HCT116 (cell line): ENCODE measurements around the gene RFX2. TPM values are rescaled to one million over a fixed set of nuclear protein-coding genes. Genes with fewer than 3 reads are reported as not detected.

Experiments used
- ATAC-seq: fragments of 200-7000 bp; cut with Tn5 transposase; 2 replicates; pipeline ENCODE4 v1.9.1; 2020; ENCODE audit warnings: mild to moderate bottlenecking, moderate library complexity
- BruUV-seq: library from RNA; stranded (reverse); fragments of 400-500 nt; replicated peaks from 2 replicates; lab custom pipeline; 2021; lab: Mats Ljungman, UMichigan
- CTCF ChIA-PET: fragments of 300-600 bp; sonication (Branson Sonifier 250); formaldehyde crosslinking; loops from one replicate; lab custom pipeline; 2021; ENCODE audit warnings: antibody characterized with exemption; lab: Charles Lee
- POLR2A ChIA-PET: fragments of 300-600, 350-600 bp; sonication (Branson Sonifier 250); formaldehyde crosslinking; loops from one replicate; lab custom pipeline; 2021; ENCODE audit warnings: antibody characterized with exemption; lab: Charles Lee
- RAD21 ChIA-PET, 2 experiments: fragments of 300-600 bp; sonication (Branson Sonifier 250); formaldehyde crosslinking; loops; one replicate each; lab custom pipeline; 2023; ENCODE audit warnings: low total read pairs in 2 of 2; ENCODE audit not compliant: uncharacterized antibody in 2 of 2, unreplicated experiment in 2 of 2, low non-redundant PET in 1 of 2; lab: Charles Lee
- DNase-seq: peaks from one replicate; pipeline ENCODE4 v3.0.0-alpha.2; 2010; ENCODE audit warnings: low read depth, low spot score
- H2AFZ ChIP-seq: fragments of 200-600 bp; shearing (Covaris generic), sonication (generic); 2 replicates; pipeline ENCODE4 v1.6.1; 2017; ENCODE audit warnings: low read depth, mixed run types, mixed read lengths, antibody characterized with exemption, low read length; ENCODE audit not compliant: poor library complexity, severe bottlenecking
- H3K27ac ChIP-seq: 2 replicates; pipeline ENCODE4 v1.5.1; 2012; ENCODE audit warnings: low read depth, low read length
- H3K27me3 ChIP-seq: fragments of 200-600 bp; sonication (generic); 2 replicates; pipeline ENCODE4 v1.6.1; 2016; ENCODE audit warnings: mixed run types, low read length, mixed read lengths; ENCODE audit not compliant: insufficient read depth
- H3K36me3 ChIP-seq, 2 experiments: fragments of 200-500 bp in 1 of 2; fragments of 200-600 bp in 1 of 2; sonication (Bioruptor generic) in 1 of 2; sonication (generic) in 1 of 2; 2 replicates each; pipeline versions ENCODE4 v1.5.1 to v1.6.1; 2014 to 2016; ENCODE audit warnings: low read length in 2 of 2, inconsistent platforms in 1 of 2, mixed read lengths in 1 of 2, mixed run types in 1 of 2; ENCODE audit not compliant: insufficient read depth in 2 of 2, control insufficient read depth in 1 of 2
- H3K4me1 ChIP-seq, 2 experiments: fragments of 200-600 bp in 1 of 2; sonication (generic) in 1 of 2; 2 replicates each; pipeline versions ENCODE4 v1.5.1 to v1.6.1; 2012 to 2017; ENCODE audit warnings: low read length in 2 of 2, inconsistent platforms in 1 of 2, mild to moderate bottlenecking in 1 of 2, mixed read lengths in 1 of 2, mixed run types in 1 of 2, moderate library complexity in 1 of 2; ENCODE audit not compliant: insufficient read depth in 2 of 2, control insufficient read depth in 1 of 2
- H3K4me2 ChIP-seq: fragments of 200-600 bp; sonication (generic); 2 replicates; pipeline ENCODE4 v1.6.1; 2017; ENCODE audit warnings: mixed run types, low read length, mixed read lengths
- H3K4me3 ChIP-seq, 2 experiments: fragments of 200-600 bp in 1 of 2; sonication (generic) in 1 of 2; replicated peaks in 1 of 2; 2 replicates each; pipeline ENCODE4 v1.5.1; 2011 to 2016; ENCODE audit warnings: low read length in 2 of 2, control low read depth in 1 of 2, low read depth in 1 of 2, mild to moderate bottlenecking in 1 of 2, mixed read lengths in 1 of 2, mixed run types in 1 of 2
- H3K79me2 ChIP-seq: fragments of 200-600 bp; sonication (generic); 2 replicates; pipeline ENCODE4 v1.6.1; 2017; ENCODE audit warnings: mild to moderate bottlenecking, mixed run types, low read length, moderate library complexity, mixed read lengths; ENCODE audit not compliant: insufficient read depth
- H3K9ac ChIP-seq: fragments of 200-600 bp; sonication (generic); 2 replicates; pipeline ENCODE4 v1.6.1; 2016; ENCODE audit warnings: low read length, mixed read lengths
- H3K9me2 ChIP-seq: fragments of 200-600 bp; sonication (generic), shearing (Covaris generic); 2 replicates; pipeline ENCODE4 v1.6.1; 2017; ENCODE audit warnings: mixed run types, mild to moderate bottlenecking, moderate library complexity; ENCODE audit not compliant: insufficient read depth
- H3K9me3 ChIP-seq, 2 experiments: fragments of 200-500 bp in 1 of 2; fragments of 200-600 bp in 1 of 2; sonication (Bioruptor generic) in 1 of 2; sonication (generic) in 1 of 2; 2 replicates each; pipeline ENCODE4 v1.6.1; 2014 to 2017; ENCODE audit warnings: low read length in 2 of 2, mixed read lengths in 2 of 2, inconsistent platforms in 1 of 2, low read depth in 1 of 2, mild to moderate bottlenecking in 1 of 2, mixed run types in 1 of 2, moderate library complexity in 1 of 2; ENCODE audit not compliant: control insufficient read depth in 1 of 2, insufficient read depth in 1 of 2
- H4K20me1 ChIP-seq: fragments of 200-600 bp; sonication (generic), shearing (Covaris generic); 2 replicates; pipeline ENCODE4 v1.6.1; 2017; ENCODE audit warnings: mixed run types, mild to moderate bottlenecking, moderate library complexity; ENCODE audit not compliant: insufficient read depth
- CEBPB ChIP-seq: IDR thresholded peaks from 2 replicates; pipeline ENCODE4 v1.6.1; 2012; ENCODE audit warnings: low read depth
- ELF1 ChIP-seq: IDR thresholded peaks from 2 replicates; pipeline ENCODE4 v1.6.1; 2012; ENCODE audit warnings: low read depth, borderline replicate concordance
- FOSL1 ChIP-seq: IDR thresholded peaks from 2 replicates; pipeline ENCODE4 v1.6.1; 2012; ENCODE audit warnings: low read depth
- JUND ChIP-seq: IDR thresholded peaks from 2 replicates; pipeline ENCODE4 v1.6.1; 2012
- POLR2AphosphoS5 ChIP-seq: IDR thresholded peaks from 2 replicates; pipeline ENCODE4 v1.6.1; 2011; ENCODE audit warnings: mild to moderate bottlenecking, low read depth, low read length, moderate library complexity
- SIN3A ChIP-seq: IDR thresholded peaks from 2 replicates; pipeline ENCODE4 v1.6.1; 2012; ENCODE audit warnings: low read depth
- SP1 ChIP-seq: IDR thresholded peaks from 2 replicates; pipeline ENCODE4 v1.6.1; 2012; ENCODE audit warnings: low read depth
- SRF ChIP-seq: IDR thresholded peaks from 2 replicates; pipeline ENCODE4 v1.6.1; 2012; ENCODE audit warnings: low read depth
- YY1 ChIP-seq: IDR thresholded peaks from 2 replicates; pipeline ENCODE4 v1.6.1; 2011; ENCODE audit warnings: low read length, low read depth, moderate library complexity, mild to moderate bottlenecking; ENCODE audit not compliant: insufficient replicate concordance; ENCODE audit errors: extremely low read depth
- ZFX ChIP-seq: fragments of 450-650 bp; IDR thresholded peaks from 2 replicates; pipeline ENCODE4 v1.6.1; 2017
- ZNF274 ChIP-seq: fragments of 200-500 bp; sonication (Bioruptor generic); IDR thresholded peaks from 2 replicates; pipeline ENCODE4 v1.6.1; 2014; ENCODE audit warnings: mild to moderate bottlenecking, low read depth, low read length, inconsistent platforms
- intact Hi-C: fragments of 100-400 bp; cut with micrococcal nuclease; formaldehyde crosslinking; loops from 2 replicates; pipeline ENCODE4 v1.10.0; 2022
- total RNA-seq: library from RNA; stranded (reverse); gene quantifications from one replicate; pipeline ENCODE4 v1.2.1, GENCODE V29; 2021; ENCODE audit not compliant: unreplicated experiment
- TF ChIP-seq, protein P1 (sequence below): IDR thresholded peaks from 2 replicates; pipeline ENCODE4 v1.6.1; 2012
- TF ChIP-seq, protein P2 (sequence below): IDR thresholded peaks from 2 replicates; pipeline ENCODE4 v1.6.1; 2011; ENCODE audit warnings: mild to moderate bottlenecking, low read length, moderate library complexity; ENCODE audit not compliant: insufficient replicate concordance; ENCODE audit errors: extremely low read depth
- TF ChIP-seq, protein P3 (sequence below): IDR thresholded peaks from 2 replicates; pipeline ENCODE4 v1.6.1; 2012; ENCODE audit warnings: low read depth

RFX2 gene
- total RNA-seq, 1 experiment from 2014 or later: 13.7 TPM

DNA sequence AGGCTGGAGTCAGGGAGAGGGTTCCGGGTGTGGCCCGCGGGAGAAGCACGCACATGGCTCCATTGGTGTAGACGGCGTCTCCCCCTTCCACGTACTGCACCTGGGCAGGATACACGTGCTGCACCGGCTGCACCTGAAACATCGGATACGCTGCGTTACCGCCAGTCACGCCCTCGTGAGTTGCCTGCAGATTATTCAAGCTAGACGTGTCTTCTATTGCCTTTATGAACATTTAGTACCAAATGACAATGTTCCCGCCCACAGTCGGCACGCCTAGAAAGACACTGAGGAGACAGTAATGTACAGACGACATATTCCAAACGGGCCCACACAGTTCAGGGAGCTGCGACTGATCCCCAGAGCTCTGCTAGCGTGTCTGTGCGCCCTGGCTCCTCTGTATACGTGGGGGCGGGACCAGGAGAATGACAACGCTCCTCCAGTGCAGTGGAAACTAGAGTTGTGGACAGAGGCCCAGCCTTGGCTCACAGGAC, 68.3 kb downstream of the RFX2 start:
- ChIA-PET CTCF (no interaction called here), POLR2A (no interaction called here), RAD21 (interaction anchor here in 1 of 2 experiments (0.7 kb wide), 1 partner anchor 20 kb away, joined by 4 read pairs; no protein-coding TSS in a partner anchor)
- H3K4me2 ChIP-seq: no peak overlapping the region
- H3K9me3 ChIP-seq: no peaks in the 10 kb centered on the region
- no peaks in the 10 kb centered on the region for H3K4me1 ChIP-seq
- intact Hi-C loops: no loop called here
- no peaks in the 10 kb centered on the region for H3K36me3 ChIP-seq
- H2AFZ ChIP-seq: no peak overlapping the region
- no peak overlapping the region for H3K27ac ChIP-seq
- H3K79me2 ChIP-seq: no peaks in the 10 kb centered on the region
- TF ChIP-seq SIN3A: no peak
- TF ChIP-seq ZFX: no peak
- no peak for TF ChIP-seq SP1
- no peak for TF ChIP-seq YY1
- no peak for TF ChIP-seq SRF
- TF ChIP-seq, protein P1, sequence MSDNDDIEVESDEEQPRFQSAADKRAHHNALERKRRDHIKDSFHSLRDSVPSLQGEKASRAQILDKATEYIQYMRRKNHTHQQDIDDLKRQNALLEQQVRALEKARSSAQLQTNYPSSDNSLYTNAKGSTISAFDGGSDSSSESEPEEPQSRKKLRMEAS: no peak
- no peak for TF ChIP-seq POLR2AphosphoS5
- DNase-seq: no peak
- no peaks in the 10 kb centered on the region for H3K9me2 ChIP-seq
- H3K9ac ChIP-seq: no peak overlapping the region
- H3K27me3 ChIP-seq: no peaks in the 10 kb centered on the region
- BruUV-seq: no TSS peak
- no peak overlapping the region for H3K4me3 ChIP-seq
- no peak for ATAC-seq
- no peaks in the 10 kb centered on the region for H4K20me1 ChIP-seq

DNA sequence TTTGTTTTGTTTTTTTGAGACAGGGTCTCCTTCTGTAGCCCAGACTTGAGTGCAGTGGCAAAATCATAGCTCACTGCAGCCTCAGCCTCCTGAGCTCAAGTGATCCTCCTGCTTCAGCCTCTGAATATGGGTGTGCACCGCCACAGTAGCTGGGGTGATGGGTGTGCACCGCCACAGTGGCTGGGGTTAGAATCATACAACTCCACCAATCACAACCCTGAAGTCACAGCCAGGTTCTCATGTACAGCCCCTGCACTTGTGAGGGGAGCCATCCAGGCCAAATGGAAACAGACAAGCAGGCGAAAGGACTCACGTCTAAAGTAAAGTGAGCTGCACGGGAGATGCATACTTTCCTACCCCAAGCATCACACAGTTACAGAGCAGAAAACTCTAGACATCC, 69.2 kb downstream of the RFX2 start:
- RAD21 ChIA-PET: no interaction called here
- H3K27me3 ChIP-seq: no peaks in the 10 kb centered on the region
- no peak for DNase-seq
- no peak overlapping the region for H3K9ac ChIP-seq
- no peak overlapping the region for H3K4me2 ChIP-seq
- H3K4me3 ChIP-seq: no peak overlapping the region
- no peak overlapping the region for H2AFZ ChIP-seq
- CTCF ChIA-PET: interaction anchor here (1.2 kb wide), 1 partner anchor 237 kb away, joined by 3 read pairs; no protein-coding TSS in a partner anchor
- no peak overlapping the region for H3K27ac ChIP-seq
- no peaks in the 10 kb centered on the region for H3K9me2 ChIP-seq
- H3K36me3 ChIP-seq: no peaks in the 10 kb centered on the region
- BruUV-seq: no TSS peak
- intact Hi-C loops: no loop called here
- H3K9me3 ChIP-seq: no peaks in the 10 kb centered on the region
- H4K20me1 ChIP-seq: no peaks in the 10 kb centered on the region
- H3K4me1 ChIP-seq: no peaks in the 10 kb centered on the region
- POLR2A ChIA-PET: no interaction called here
- no peak for ATAC-seq
- no peaks in the 10 kb centered on the region for H3K79me2 ChIP-seq
- TF ChIP-seq SIN3A: no peak
- TF ChIP-seq JUND: no peak
- TF ChIP-seq ZFX: no peak
- no peak for TF ChIP-seq FOSL1
- TF ChIP-seq CEBPB: no peak
- no peak for TF ChIP-seq POLR2AphosphoS5
- no peak for TF ChIP-seq ZNF274
- TF ChIP-seq, protein P2, sequence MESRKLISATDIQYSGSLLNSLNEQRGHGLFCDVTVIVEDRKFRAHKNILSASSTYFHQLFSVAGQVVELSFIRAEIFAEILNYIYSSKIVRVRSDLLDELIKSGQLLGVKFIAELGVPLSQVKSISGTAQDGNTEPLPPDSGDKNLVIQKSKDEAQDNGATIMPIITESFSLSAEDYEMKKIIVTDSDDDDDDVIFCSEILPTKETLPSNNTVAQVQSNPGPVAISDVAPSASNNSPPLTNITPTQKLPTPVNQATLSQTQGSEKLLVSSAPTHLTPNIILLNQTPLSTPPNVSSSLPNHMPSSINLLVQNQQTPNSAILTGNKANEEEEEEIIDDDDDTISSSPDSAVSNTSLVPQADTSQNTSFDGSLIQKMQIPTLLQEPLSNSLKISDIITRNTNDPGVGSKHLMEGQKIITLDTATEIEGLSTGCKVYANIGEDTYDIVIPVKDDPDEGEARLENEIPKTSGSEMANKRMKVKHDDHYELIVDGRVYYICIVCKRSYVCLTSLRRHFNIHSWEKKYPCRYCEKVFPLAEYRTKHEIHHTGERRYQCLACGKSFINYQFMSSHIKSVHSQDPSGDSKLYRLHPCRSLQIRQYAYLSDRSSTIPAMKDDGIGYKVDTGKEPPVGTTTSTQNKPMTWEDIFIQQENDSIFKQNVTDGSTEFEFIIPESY: no peak
- TF ChIP-seq, protein P3, sequence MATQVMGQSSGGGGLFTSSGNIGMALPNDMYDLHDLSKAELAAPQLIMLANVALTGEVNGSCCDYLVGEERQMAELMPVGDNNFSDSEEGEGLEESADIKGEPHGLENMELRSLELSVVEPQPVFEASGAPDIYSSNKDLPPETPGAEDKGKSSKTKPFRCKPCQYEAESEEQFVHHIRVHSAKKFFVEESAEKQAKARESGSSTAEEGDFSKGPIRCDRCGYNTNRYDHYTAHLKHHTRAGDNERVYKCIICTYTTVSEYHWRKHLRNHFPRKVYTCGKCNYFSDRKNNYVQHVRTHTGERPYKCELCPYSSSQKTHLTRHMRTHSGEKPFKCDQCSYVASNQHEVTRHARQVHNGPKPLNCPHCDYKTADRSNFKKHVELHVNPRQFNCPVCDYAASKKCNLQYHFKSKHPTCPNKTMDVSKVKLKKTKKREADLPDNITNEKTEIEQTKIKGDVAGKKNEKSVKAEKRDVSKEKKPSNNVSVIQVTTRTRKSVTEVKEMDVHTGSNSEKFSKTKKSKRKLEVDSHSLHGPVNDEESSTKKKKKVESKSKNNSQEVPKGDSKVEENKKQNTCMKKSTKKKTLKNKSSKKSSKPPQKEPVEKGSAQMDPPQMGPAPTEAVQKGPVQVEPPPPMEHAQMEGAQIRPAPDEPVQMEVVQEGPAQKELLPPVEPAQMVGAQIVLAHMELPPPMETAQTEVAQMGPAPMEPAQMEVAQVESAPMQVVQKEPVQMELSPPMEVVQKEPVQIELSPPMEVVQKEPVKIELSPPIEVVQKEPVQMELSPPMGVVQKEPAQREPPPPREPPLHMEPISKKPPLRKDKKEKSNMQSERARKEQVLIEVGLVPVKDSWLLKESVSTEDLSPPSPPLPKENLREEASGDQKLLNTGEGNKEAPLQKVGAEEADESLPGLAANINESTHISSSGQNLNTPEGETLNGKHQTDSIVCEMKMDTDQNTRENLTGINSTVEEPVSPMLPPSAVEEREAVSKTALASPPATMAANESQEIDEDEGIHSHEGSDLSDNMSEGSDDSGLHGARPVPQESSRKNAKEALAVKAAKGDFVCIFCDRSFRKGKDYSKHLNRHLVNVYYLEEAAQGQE: no peak
- no peak for TF ChIP-seq ELF1
- TF ChIP-seq, protein P1: no peak
- TF ChIP-seq SRF: no peak
